Stimulated activated CD4-positive, alpha-beta T cell treated with anti-CD3 and anti-CD28 coated beads, Interleukin-15, amount 100 ng/mL, for 24 hours (primary cell): ENCODE data around the gene MAML3.

Source experiments
- DNase-seq: peaks from one replicate; pipeline ENCODE4 v3.0.0-alpha.2; 2020

MAML3 gene

DNA sequence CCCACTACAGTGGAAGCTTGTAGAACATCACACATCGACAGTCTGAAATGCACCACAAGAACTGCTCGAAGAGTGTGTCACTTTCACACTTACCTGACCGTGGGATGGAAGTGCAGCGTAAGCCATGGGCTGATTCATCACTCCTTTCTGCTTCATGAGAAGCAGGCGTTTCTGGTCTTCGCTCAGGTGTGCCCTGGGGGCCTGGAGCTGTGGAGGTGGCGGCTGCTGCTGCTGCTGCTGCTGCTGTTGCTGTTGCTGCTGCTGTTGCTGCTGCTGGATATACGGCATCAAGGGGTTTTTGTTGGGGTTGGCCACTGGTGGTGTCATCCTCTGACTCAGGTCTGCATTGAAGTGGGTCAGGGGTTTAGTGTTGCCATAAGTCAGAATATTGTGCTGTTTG lies 264.7 kb downstream of the MAML3 start:
- DNase-seq, result no peak

DNA sequence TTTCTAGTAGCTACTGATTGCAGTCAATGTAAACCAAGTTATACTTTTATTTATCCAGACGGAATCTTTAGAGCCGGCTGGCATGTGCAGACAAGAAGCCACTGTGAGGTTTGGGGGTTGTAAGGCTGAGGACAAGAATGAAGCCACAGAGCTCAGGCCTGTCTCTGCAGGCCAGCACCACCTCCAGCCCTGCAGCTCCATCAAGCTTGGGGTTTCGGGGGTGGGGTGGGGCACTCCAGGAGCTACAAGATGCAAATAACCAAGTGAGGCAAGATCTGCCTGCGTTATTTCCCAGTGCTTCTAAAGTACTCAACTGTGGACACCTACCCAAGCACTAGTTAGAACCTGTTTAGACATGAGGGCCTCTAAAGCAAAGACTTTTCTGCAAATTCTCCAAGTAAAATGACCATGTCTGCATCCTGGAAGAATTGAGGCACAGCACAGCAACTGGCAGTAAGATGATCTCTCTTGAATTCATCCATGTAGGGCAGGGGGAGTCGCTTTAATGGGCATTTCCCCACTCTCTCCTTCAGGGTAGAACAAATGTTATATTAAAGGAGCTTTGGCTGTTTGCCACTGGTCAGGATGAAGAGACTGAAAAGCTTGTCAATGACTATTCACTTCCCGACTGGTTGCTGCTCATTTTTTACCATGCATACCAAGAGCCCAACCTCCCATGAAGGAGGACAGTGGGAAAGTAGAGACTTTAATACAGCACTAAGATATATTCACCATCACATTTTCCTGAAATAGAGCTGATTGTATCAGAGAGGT lies 265.8 kb downstream of the MAML3 start:
- DNase-seq, result no peak

DNA sequence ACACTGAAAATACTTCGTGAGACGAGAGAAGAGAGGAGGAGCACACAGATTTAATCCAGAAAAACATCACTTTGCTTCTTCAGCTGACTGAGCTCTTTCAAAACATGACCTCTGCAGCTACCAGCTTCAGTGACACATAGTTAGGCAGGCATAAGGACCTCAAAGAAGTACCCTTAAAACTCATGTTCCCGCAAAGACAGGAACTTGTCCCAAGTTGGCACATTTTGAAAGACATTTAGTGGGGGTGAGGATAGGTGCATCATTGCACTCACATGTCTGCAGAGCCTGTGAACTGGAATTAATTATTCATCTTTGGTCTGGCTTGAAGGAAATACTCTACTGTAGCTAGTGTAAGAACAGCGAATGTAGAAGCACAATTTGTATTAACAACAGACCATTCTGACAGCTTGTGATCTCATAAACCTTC lies 266.6 kb downstream of the MAML3 start:
- no peak for DNase-seq

DNA sequence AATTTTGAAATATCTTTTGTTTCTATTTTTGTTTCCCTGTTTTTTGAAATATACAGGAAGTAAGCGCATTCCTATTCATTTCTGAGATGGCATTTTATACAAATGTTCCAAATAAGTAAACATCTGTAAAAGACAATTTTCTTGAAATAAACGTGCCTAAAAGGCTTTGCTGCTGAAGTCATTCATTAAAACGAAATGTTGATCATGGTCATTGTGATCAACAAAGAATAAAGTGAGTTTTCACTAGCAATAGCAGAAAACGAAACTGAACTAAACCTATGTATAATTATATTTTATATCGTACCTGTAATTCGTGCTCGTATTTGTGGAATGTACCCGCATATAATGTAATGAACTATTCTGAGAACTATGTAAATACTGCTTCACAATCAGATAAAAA lies 267.2 kb downstream of the MAML3 start:
- DNase-seq, result no peak

GRCh38 chr4:139884438-139884837 lies 269.5 kb downstream of the MAML3 start:
- no peak for DNase-seq

DNA sequence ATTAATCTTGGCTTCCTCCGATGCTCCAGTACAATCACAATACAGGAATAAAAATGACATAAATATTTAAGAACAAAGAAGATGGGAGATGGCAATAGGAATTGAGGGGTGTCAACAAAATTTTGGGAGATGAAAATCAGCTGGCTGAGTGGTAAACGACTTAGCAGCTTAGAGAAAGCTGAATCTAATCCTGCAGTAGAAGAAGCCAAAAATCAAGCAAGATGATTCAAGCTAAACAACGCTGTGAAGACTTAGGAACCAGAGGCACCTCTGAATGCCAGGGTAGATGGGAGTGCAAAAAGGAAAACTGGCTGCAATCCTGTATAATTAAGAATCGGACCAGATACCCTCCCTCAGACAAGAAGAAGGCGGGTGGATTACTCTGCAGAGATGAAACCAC lies 273.1 kb downstream of the MAML3 start:
- no peak for DNase-seq

DNA sequence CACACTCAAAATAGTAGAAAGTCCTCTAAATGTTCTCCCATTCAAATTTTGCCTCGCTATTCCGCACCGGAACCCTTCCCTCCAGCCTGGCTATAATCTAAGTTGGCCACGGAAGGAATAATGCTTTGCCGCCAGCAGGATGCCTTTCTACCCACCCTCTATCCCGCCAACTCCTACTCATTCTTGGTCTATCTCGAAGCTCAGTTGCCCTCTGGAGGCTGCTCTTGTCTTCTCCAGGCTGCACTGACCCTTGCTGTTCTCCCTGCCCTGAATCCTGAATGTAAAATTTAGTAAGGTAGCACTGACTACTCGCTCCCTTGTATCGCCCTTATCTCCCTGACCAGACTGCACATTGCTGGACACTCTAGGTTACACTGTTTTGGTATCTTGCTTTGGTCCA lies 275.9 kb downstream of the MAML3 start:
- DNase-seq, result no peak

DNA sequence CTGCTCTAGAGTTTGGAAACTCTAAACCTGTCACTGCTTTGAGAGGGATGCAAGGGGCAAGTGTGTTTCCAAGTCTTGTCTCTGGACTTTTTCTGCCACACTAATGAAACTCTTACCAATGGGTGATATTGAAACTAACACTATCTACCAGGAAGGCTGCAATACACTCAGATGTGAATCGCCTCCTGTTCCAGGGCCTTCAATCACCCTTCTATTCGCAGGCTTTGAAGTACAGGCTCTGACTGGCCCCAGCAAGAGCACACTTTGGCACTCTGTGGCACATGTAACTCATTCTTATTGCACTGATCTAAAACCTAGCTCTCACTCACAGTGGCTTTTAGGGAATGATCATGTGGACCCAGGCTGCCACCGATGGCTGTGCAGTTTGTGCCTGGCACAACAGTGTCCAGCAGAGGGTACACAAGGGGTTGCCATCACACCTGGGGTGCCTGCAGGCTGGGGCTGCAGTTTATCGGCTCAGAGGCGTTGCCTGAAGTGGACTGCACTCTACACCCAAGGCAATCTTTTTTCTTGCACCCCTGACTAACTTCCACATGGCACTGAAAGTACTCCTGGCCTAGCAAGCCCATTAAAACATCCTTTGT lies 277.5 kb downstream of the MAML3 start:
- no peak for DNase-seq

GRCh38 chr4:139875411-139875825 lies 278.6 kb downstream of the MAML3 start:
- no peak for DNase-seq

DNA sequence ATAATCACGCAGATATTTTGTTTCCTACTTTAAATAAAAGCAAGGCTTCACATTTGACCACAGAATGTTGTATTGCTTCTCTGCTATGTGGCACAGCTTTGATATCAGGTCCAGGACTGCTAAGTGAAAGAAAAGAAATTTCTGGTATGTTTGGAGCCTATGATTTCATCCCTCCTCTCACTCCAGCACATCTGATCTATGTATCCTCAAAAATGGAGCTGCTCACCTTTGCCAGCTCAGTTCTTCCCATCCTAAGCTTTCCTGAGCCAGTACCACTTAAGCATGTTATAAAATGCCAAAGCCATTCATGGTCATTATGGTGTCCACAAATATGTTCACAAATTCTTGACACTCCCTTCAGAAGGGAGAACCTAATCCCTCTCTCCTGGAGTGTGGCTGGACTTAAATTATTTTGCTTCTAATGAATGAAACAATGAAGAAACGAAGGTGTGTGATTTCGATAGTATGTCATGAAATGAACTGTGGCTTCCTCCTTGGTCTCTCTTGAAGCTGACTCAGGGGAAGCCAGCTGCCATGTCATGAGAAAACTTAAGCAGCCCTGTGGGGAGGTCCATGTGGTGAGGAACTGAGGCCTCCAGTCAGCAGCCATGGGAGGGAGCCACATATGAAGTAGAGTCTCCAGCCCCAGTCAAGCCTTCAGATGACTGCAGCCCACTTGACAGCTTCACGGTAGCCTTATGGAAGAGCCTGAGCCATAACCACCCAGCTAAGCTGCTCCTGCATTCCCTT lies 280.7 kb downstream of the MAML3 start:
- no peak for DNase-seq

DNA sequence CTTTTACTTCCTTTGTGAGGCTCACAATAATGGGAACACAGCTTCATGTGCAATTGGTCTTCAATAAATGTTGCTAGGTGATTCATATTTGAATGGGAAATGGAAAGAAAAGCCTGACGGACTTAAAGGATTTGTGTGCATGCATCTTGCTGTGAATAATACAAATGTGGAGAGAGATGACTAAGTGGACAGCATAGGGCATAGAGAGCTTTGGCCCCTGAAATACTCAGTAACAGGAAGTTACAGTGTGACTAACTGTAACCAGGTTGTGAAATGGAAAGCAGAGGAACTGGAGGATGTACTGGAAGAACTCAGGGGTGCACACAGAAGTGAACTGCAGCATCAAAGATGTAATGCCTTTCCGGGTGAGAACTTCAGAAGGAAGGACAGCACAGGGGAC lies 281.7 kb downstream of the MAML3 start:
- no peak for DNase-seq

DNA sequence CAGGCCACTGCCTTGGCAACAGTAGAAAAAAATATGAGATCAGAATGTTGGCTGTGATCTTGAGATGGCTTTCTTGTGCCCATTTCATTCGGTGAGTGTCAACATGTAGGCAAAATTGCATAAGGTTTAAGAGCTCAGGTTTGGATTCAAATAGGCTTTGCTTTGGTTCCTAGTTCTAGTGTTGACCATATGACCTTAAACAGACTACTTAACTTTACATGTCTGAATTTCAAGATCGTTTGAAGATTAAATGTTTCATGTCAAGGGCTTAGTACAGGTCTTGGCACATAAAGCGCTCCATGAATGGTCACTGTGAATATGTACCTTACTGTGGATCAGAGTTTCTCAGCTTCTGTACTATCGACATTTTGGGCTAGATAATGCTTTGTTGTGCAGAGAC lies 284.2 kb downstream of the MAML3 start:
- no peak for DNase-seq

DNA sequence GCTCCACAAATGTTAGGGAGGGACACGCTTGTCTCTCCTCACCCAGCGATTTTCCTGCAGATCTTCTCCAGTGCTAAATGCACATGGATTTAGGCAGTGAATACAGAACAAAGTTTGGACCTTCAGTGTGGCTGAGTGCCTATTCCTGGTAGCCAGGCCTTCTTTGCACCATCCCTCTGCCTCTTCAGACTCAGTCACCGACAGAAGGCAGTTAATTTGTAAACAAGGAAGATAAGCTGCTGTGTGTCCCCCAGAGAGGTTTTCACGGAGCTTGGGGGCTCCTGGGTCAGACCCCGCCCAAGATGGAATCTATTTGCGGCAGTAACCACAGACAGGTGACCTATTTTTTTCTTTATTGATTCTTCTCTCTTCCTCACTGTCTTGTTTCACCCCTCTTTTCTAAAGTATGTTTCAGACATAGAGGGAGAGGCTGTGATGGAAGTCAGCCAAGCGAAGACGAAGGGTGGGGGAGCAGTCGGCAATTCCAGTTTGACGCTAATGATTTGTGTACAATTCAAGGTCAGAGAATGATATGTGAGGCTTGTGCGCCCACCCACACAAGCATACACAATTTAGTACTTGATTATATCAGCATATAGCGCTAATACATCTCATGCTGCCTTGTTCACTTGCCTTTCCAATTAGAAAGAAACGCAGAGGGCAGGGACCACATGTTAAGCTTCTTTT lies 287.6 kb downstream of the MAML3 start:
- no peak for DNase-seq

- DNase-seq, result no peak
These were observed 288.4 kb downstream of the MAML3 start for GRCh38 chr4:139865537-139865936.

DNA sequence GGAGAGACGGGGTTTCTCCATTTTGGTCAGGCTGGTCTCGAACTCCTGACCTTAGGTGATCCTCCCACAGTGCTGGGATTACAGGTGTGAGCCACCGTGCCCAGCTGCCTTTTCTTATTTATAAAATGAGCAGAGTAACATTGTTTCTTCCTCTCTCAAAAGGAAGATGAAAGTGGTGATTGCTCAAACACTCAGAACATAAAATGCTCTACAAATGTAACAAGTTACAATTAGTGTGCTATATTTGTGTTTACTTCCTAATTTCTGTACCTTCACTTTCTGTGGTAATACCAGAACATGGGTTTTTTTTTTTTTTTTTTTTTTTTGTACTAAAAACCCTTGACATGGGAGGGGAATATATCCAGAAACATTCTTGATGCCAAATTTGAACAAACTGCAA lies 290.5 kb downstream of the MAML3 start:
- DNase-seq, result no peak

DNA sequence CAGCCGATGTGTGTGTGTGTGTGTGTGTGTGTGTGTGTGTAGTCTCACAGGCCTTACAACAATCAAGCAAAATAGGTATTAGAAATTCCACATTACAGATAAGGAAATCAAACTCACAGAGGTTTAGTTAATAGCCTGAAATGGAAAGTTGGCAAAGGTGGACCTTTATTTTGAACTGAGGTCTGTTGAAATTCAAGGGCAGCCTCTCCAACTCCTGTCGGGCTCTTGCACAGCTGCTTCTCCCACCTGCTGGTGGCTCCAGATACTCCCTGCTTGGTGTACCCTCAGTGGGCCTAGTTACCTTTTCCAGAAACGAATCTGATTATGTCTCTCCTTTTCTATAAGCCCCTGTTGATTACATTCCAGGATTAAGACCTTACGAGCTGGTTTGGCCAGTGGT lies 292.5 kb downstream of the MAML3 start:
- DNase-seq, result no peak

GRCh38 chr4:139860435-139861024 lies 293.5 kb downstream of the MAML3 start:
- DNase-seq, result no peak

GRCh38 chr4:139859876-139860275 lies 294.1 kb downstream of the MAML3 start:
- DNase-seq, result no peak

- peak; percentile 23 for DNase-seq
These were observed 295.4 kb downstream of the MAML3 start for GRCh38 chr4:139858436-139859205.

DNA sequence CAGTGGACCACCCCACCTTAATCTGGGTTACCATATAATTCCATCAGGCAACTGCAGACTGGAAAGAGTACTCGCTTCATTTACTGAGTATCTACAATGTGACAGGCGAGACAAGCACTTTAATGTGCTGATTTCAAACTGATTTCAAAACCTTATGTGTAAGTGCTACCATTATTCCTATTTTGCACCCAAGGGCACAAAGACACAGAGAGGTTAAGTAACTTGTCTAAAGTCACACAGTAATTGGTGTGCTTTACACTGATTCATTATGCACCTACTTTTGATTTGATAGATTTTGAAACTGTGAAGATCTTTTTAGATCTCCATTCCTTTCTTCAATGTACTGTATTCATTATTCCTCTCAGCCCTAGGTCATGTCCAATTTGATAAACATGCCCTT lies 296.0 kb downstream of the MAML3 start:
- DNase-seq, result no peak

DNA sequence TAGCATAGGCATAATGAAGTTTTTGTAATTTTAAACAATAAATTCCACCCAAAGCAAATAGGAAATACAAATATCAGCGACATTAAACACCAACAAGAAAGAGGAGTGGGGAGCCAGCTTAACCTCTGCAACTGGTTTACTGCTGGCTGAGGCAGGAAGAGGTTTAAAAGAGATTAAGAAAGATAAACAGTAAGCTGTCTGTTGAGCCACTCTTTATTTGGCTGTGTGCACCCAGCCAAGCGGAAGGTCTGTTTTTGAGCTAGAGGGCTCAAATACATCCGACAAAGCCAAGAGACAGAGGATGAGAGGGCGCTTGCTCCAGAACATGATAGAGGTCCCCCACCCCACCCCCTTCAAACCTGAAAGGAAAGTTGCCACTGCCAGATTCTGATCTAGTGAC lies 297.0 kb downstream of the MAML3 start:
- DNase-seq, result no peak

DNA sequence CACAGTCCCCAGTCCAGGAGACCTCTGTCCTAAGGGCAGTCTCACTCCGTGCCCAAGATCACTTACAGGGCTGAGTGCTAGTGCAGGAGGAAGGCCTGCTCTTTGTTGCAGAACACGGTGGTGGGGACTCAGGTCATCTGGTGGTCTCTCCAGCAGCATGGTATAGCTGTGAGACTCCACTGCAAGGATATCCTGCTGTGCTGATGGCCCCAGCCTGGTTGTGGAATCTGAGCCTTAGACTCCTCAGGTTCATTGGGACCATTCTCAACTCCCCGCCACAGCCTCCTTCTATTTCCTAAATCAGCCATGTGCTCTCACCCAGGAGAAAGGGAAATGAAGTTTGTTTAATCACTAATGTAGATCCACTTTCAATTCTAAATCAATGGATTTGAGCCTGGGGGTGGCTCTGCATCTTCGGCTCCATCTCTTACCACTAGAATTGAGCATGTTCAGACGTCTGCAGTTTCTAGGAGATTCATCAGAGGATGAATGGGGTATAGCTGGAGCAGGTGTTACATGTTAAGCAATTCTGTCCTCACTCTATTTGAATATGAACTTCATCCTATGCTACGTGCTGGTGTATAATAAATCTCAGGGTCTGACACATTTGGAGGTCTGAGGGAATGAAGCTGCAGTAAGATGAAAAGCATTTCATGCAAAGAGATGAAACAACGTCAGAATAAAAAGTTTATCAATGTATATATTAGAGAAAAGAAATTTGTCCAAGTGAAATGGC lies 299.1 kb downstream of the MAML3 start:
- no peak for DNase-seq
